DMS53 treated with DMSO at 0.1 percent for 48 hours (cell line): ENCODE results near the gene TRIM38.
A peak's percentile ranks its signal among the peaks of the same experiment; 100 is the strongest.
"Not testable (repeated sequence)": the region's sequence is repeated elsewhere in the genome, so short reads cannot be mapped to it uniquely, and the experiment has no call there.

Experiments used
- DNase-seq: peaks from one replicate; lab custom pipeline; 2025; ENCODE audit not compliant: unreplicated experiment; lab: John Stamatoyannopoulos, UW

TRIM38 gene

DNA sequence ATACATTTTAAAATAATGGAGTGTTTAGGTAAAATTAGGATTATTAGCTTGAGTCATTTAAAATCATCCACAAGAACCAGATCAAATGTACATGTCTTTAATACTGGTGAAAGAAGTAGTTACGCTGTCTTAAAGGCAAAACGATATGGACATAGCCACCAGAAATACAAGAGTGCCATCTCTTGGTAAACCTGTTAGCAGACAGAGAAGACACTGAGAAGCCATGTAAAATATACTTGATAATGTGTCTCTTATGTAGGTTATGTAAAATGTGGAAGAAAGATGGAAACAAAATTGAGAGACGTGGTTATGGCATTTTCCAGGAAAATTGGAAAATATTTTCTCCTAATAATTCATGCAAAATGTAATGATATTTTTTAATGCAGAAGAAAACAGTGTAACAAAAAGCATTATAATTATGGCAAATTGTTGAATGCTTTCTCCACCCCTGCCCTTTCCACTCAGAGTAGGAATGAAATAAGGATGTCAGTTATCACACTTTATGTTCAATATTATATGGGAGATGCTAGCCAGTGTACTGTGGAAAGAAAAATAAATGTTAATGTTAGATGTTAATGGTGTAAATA lies 19.9 kb upstream of the TRIM38 start:
- DNase-seq, result peak; percentile 76

- DNase-seq, result no peak
These were observed 18.7 kb upstream of the TRIM38 start for GRCh38 chr6:25943887-25944286.

DNA sequence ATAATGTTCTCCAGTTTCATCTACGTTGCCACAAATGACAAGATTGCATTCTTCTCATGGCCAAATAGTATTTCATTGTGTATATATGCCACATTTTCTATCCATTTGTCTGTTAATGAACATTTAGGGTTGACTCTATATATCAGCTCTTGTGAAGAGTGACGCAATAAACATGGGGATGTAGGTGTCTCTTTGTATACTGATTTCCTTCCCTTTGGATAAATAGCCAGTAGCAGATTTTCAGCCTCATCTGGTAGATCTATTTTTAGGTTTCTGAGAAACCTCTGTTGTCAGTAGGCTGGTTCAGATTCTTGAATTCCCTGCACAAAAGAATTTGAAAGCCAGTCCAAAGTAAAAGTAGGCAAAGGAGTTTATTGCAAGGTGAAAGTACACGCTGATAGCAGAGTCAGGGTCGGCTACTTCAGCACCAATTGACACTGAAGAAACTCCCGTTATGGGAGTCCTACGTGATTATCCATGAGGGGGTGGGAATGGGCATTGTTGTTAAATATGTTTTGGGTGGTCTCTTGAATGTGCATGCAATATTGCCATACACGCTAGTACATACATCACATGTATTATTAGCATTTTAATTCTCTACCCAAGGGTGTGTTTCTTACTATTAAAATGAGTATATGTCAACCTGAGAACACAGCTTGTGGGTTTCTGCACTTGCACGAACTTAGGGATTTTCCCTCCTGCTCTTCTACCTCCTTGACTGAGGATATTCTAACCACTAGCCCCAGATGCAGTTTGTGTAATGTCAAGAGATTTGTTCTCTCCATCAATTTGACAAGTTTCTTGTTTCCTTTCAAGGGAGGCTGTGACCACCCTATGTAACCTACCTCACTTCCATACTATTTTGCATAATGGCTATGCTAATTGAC lies 17.7 kb upstream of the TRIM38 start:
- DNase-seq, result no peak

DNA sequence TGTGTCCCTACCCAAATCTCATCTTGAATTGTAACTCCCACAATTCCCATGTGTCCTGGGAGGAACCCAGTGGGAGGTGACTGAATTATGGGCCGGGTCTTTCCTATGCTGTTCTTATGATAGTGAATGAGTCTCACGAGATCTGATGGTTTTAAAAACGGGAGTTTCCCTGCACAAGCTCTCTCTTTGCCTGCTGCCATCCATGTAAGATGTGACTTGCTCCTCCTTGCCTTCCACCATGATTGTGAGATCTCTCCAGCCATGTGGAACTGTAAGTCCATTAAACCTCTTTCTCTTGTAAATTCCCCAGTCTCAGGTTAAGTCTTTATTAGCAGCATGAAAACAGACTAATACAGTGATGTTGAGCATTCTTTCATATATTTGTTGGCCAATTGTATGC lies 16.9 kb upstream of the TRIM38 start:
- not testable (repeated sequence) for DNase-seq

DNA sequence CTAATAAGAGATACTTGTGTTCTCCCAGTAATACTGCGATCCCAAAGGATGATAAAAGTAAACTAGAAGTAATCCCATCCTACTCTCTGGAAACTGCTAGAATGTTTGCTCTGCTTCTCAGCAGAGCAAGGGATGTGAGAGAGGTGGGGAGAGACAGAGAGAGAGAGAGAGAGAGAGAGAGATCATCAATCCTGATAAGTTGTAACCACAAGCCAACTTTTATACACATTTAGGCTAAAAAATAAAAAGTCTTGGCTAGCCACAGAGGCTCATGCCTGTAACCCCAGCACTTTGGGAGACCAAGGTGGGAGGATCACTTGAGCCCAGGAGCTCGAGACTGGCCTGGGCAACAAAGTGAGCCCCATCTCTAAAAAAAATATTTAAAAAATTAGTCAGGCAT lies 16.0 kb upstream of the TRIM38 start:
- DNase-seq, result no peak

DNA sequence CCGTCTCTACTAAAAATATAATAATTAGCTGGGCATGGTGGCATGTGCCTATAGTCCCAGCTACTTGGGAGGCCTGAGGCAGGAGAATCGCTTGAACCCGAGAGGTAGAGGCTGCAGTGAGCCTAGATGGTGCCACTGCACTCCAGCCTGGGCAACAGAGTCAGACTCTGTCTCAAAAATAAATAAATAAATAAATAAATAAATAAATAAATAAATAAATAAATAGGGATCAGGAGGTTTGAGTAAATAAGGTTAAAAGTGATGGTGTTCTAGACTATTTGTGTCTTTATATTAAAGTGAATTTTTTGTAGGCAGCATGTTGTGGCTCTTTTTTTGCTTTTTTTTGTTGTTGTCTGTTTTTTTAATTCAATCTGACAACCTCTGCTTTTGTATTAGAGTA lies 15.1 kb upstream of the TRIM38 start:
- not testable (repeated sequence) for DNase-seq

DNA sequence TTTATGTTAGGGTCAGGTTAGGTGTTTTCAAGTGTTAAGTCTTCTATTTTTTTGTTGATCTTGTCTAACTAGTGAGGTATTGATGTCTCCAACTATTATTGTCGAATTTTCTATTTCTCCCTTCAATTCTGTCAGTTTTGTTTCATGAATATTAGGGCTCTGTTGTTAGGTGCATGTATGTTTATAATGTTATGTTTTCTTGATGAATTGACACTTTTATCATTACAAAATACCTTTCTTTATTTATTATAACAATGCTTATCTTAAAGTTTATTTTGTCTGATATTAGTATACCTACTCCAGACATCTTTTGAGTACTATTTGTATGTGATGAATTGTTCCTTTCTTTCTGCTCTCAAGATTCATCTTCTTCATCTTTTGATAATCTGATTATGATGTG lies 12.9 kb upstream of the TRIM38 start:
- no peak for DNase-seq

DNA sequence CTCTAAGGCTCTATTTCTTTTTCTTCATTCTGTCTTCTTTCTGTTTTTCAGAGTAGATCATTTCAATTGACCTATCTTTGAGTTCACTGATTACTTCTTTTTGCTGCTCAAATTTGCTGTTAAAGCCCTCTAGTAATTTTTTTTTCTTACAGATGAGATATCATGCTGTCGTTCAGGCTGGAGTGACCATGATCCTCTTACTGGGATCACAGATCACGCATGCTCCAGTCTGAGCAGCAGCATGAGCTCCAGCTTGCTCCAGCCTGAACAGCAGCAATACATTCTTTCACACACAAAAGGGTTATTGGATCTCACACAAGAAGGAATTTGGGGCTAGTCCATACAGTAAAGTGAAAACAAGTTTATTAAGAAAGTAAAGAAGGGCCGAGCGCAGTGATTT lies 12.3 kb upstream of the TRIM38 start:
- DNase-seq, result no peak

DNA sequence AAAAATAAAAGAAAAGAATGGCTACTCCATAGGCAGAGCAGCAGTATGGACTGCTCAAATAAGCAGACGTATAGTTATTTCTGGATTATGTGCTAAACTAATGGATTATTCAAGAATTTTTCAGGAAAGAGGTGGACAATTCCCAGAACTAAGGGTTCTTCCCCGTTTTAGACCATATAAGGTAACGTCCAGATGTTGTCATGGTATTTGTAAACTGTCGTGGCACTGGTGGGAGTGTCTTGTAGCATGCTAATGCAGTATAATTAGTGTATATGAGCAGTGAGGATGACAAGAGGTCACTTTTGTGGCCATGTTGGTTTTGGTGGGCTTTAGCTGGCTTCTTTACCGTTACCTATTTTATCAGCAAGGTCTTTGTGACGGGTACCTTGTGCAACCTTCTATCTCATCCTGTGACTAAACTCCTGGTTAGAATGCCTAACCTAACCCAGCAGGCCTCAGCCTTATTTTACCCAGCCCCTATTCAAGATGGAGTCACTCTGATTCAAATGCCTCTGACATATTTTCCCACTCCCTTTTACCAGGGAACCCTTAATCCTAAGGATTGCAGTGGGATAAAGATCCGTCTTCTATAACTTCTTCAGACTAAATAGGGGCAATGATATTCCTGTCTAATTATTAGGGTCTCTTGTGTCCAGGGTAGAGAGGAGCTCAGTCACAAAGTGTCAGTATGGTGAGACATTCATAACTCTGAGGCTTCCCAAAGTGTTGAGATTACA lies 11.1 kb upstream of the TRIM38 start:
- DNase-seq, result no peak

DNA sequence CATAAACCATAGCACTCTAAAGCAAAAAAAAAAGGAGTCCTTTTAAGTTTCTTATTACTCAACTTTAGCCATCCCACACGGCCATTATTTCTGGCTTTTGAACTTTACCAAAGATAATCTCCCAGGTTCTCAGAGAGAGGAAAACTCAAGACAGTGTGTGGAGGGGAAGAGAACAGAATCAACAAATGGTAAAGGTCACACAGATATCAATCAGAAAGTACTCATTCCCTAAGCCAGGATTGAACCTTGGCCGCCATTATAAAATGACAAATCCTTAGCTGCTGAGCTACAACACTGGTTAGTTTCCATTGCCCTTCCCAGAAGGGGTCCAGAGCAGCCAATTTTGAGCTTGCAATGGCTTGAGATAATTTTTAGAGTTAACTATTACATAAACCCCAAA lies 10.1 kb upstream of the TRIM38 start:
- DNase-seq, result no peak

DNA sequence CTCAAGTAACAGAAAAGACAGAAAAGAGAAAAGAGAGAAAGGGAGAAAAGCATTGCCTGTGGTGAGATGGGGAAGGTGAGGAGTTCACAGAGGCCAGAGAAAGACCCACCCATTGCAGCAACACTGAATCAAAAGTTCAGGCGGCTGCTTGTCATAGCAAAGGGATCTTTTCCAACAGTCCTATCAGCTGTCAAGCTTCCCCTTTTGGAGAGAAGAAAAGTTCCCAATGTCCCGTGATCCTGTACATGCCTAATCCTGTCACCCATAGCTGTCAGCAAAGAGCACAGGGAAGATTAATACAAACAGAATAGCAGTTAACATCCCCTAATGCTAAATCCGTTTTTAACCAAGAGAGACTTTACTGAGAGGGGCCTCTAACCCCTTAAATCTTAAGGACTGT lies 8.9 kb upstream of the TRIM38 start:
- DNase-seq, result no peak

DNA sequence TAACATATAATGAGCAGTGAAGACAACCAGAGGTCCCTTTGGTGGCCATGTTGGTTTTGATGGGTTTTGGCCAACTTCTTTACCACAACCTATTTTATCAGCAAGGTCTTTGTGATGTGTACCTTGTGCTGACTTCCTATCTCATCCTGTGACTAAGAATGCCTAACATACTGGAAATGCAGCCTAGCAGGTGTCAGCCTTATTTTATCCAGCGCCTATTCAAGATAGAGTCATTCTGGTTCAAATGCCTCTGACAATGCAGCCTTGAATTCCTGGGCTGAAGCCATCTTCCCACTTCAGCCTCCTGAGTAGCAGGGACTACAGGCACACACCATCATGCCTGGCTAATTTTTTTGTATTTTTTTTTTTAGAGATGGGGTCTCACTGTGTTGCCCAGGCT lies 7.8 kb upstream of the TRIM38 start:
- DNase-seq, result no peak

DNA sequence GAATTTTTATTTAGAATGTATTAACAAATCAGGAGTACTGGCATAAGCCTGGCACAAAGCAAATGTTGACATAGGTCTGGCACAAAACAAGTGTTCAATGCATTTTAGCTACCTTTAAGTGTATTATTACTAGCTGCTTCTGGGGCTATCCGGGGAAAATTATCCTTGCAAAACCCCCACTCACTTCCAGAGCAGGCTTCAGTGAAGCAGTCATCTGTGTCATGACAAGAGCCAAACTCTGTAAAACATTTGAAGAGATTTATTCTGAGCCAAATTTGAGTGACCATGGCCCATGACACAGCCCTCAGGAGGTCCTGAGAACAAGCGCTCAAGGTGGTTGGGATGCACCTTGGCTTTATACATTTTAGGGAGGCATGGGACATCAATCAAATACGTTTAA lies 6.4 kb upstream of the TRIM38 start:
- no peak for DNase-seq

DNA sequence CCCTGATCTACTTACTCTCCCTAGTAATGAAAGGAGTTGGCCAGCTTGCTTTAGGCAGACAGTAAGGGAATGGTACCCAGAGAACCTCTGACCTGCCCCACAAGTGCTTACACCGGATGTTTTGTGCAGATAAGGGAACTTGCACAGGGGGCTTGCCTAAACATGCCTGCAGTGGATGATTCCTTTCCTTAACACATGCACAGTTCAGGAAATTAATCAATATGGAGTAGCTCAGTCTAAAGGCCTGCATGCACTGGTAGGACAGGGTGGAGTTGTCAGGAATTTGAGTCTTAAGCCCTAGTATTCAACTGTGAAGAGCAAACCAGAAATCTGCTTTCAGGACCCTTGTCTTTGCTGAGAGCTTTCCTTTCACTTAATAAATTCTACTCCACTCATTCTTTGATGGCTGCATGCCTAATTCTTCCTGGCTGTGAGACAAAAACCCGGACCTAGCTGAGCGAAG lies 3.9 kb upstream of the TRIM38 start:
- no peak for DNase-seq

DNA sequence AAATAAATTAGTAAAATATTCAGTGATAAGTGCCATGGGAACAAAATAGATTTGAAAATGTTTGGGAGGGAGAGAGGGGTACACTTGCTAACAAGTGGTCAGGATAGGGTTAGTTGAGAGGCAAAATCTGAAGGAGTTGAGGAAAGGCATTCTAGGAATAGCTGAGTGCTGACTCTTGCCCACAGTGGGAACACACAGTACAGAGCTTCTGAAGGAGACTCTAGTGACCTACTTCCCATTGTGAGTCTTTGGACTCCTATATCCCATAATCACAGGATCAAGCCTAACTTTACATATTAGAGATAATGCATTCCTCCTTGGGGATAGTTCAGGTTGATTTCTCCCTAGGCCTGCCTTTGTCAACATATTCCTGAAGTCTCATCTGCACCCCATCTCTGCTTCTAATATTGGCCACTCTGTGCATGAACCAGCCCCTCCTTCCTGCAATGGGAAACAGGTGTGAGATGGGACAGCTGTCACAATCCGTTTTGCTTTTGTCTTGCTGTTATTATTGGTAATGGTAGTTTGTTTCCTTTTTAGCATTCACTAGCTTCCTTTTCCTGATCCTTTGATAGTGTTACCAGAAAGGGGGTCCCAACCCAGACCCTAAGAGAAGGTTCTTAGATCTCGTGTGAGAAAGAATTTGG lies 2.6 kb upstream of the TRIM38 start:
- no peak for DNase-seq

GRCh38 chr6:25960734-25961133 lies 1.9 kb upstream of the TRIM38 start:
- no peak for DNase-seq

DNA sequence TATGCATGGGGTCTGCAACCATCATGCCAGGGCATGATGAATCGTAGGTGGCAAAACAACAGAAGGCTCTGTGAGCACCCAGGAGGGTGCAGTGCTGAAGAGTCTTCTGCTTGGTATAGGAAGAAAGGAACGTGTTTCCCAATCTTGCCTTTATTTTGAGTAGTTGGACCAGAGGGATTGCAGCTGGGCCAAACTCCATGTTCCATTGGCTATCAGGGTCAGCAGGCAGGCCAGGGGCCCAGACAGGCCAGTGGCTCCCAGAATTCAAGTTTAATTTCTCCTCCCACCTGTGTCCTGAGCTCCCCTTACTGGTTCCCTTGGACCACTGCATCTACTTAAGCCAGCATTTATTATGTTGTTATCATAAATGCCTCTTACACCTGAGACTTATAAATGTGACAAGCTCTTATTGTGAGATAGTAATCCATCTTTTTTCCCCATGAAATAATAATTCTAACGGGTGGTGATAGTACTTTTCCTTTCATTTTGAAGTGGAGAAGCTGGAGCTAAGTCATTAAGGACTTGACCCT lies 918 bp upstream of the TRIM38 start:
- DNase-seq, result no peak

DNA sequence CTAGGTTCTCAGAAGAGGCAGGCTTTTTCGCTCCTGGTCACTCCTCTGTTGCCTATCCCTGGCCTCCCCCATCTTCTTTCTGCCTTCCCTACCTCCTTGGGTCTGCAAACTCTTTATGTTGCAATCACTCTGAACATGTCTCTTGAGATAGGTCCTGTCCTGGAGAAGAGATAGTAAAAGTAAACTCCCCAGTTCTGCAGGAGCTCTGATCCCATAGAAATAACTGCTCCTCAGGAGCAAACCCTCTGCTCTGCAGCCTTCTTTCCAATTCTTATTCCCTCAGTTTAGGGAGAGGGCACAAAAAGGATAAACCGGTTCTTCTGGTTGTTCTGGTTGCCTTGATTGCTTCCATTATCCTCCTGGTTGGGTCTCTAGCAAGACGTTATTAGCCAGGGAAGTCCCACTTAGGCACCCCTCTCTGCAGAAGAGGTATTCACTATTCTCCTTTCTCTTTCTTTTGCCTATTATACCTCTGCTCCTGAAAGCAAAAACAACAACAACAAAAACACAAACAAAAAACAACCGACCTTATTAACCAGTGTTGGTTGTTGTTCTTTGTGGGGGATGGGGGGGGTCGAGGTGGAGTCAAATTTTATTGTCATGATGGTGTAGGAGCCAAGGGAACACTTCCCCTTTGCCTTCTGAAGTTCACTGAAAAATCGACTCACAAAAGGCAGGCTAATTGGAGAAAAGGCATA lies 973 bp downstream of the TRIM38 start:
- DNase-seq, result peak; percentile 66

DNA sequence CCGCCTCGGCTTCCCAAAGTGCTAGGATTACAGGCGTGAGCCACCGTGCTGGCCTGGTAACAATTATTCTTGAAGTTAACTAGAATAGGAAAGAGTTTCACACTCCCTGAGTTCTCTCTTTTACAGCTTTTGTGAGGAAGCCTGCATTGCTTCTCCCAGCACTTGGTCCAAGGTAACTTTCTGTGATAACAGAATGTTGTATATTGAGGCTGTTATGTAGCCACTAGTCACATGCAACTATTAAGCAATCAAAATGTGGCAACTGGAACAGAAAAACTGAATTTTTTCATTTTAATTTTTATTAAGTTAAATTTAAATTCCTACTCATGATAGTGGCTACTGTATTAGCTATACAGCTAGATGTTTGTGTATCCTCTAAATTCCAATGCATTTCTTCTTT lies 2.5 kb downstream of the TRIM38 start:
- DNase-seq, result no peak

GRCh38 chr6:25966711-25967110 lies 4.1 kb downstream of the TRIM38 start:
- DNase-seq, result no peak

- DNase-seq, result no peak
These were observed 6.2 kb downstream of the TRIM38 start for GRCh38 chr6:25968769-25969168.
